IMR-90 (cell line): ENCODE data around the gene LAMTOR3. TPM values are rescaled to one million over a fixed set of nuclear protein-coding genes. Genes with fewer than 3 reads are reported as not detected.
A peak's percentile ranks its signal among the peaks of the same experiment; 100 is the strongest.

Source experiments
- ATAC-seq: fragments of 200-7000 bp; cut with Tn5 transposase; 2 replicates; pipeline ENCODE4 v1.9.1; 2020; ENCODE audit warnings: low read depth, mild to moderate bottlenecking, moderate library complexity
- BruUV-seq: library from RNA; stranded (reverse); fragments of 400-500 nt; replicated peaks from 2 replicates; lab custom pipeline; 2021; lab: Mats Ljungman, UMichigan
- CTCF ChIA-PET: fragments of 300-600 bp; formaldehyde crosslinking; extraction: SDS; loops from one replicate; lab custom pipeline; 2021; ENCODE audit warnings: antibody characterized with exemption; lab: Yijun Ruan, JAX
- POLR2A ChIA-PET: fragments of 300-600 bp; sonication (Branson Sonifier 250); formaldehyde crosslinking; loops from one replicate; lab custom pipeline; 2022; ENCODE audit warnings: antibody characterized with exemption; ENCODE audit not compliant: unreplicated experiment; lab: Charles Lee
- DNase-seq: peaks from one replicate; pipeline ENCODE4 v3.0.0; 2013
- H2AFZ ChIP-seq: replicated peaks from 2 replicates; pipeline ENCODE3; 2013; ENCODE audit warnings: low read length, mild to moderate bottlenecking; ENCODE audit not compliant: poor library complexity
- H2AK5ac ChIP-seq: 2 replicates; pipeline ENCODE4 v1.6.1; 2013; ENCODE audit warnings: low read depth, low read length, inconsistent platforms
- H2AK9ac ChIP-seq: replicated peaks from 2 replicates; pipeline ENCODE3; 2013; ENCODE audit warnings: mild to moderate bottlenecking, low read depth, low read length, moderate library complexity; ENCODE audit not compliant: poor library complexity
- H2BK120ac ChIP-seq: 2 replicates; pipeline ENCODE4 v1.6.1; 2013; ENCODE audit warnings: low read depth, low read length, inconsistent platforms
- H2BK15ac ChIP-seq: 3 replicates; pipeline ENCODE4 v1.6.1; 2013; ENCODE audit warnings: low read depth, low read length, inconsistent platforms
- H2BK20ac ChIP-seq: 2 replicates; pipeline ENCODE4 v1.6.1; 2013; ENCODE audit warnings: low read depth, mild to moderate bottlenecking, inconsistent platforms, low read length, moderate library complexity
- H2BK5ac ChIP-seq: 2 replicates; pipeline ENCODE4 v1.6.1; 2013; ENCODE audit warnings: mild to moderate bottlenecking, low read depth, low read length, inconsistent platforms; ENCODE audit not compliant: poor library complexity, severe bottlenecking
- H3K14ac ChIP-seq: replicated peaks from 2 replicates; pipeline ENCODE4 v1.6.1; 2013; ENCODE audit warnings: low read depth, low read length, inconsistent platforms
- H3K18ac ChIP-seq: 2 replicates; pipeline ENCODE4 v1.6.1; 2013; ENCODE audit warnings: low read depth, low read length, control low read depth
- H3K23ac ChIP-seq: 2 replicates; pipeline ENCODE4 v1.6.1; 2013; ENCODE audit warnings: low read depth, low read length, inconsistent platforms
- H3K27ac ChIP-seq: 2 replicates; pipeline ENCODE4 v1.5.1; 2013; ENCODE audit warnings: mild to moderate bottlenecking, control low read depth, low read length; ENCODE audit not compliant: insufficient read depth
- H3K27me3 ChIP-seq: 2 replicates; pipeline ENCODE4 v1.6.1; 2013; ENCODE audit warnings: low read length; ENCODE audit not compliant: control insufficient read depth, insufficient read depth
- H3K36me3 ChIP-seq: 2 replicates; pipeline ENCODE4 v1.6.1; 2013; ENCODE audit warnings: low read length, mixed read lengths; ENCODE audit not compliant: control insufficient read depth, insufficient read depth
- H3K4ac ChIP-seq: 2 replicates; pipeline ENCODE4 v1.6.1; 2013; ENCODE audit warnings: low read depth, low read length, inconsistent platforms
- H3K4me1 ChIP-seq: 2 replicates; pipeline ENCODE4 v1.6.1; 2013; ENCODE audit warnings: low read length, mixed read lengths; ENCODE audit not compliant: control insufficient read depth, insufficient read depth
- H3K4me2 ChIP-seq: 2 replicates; pipeline ENCODE4 v1.6.1; 2013; ENCODE audit warnings: low read depth, mild to moderate bottlenecking, control low read depth, low read length, moderate library complexity
- H3K4me3 ChIP-seq: 2 replicates; pipeline ENCODE4 v1.5.1; 2013; ENCODE audit warnings: low read depth, mild to moderate bottlenecking, control low read depth, low read length, moderate library complexity; ENCODE audit not compliant: insufficient read depth
- H3K56ac ChIP-seq: 2 replicates; pipeline ENCODE4 v1.6.1; 2013; ENCODE audit warnings: low read length, inconsistent platforms; ENCODE audit not compliant: insufficient read depth; ENCODE audit errors: extremely low read depth
- H3K79me1 ChIP-seq, 2 experiments: 2 replicates each; pipeline ENCODE4 v1.6.1; 2013; ENCODE audit warnings: low read length in 2 of 2, inconsistent platforms in 1 of 2, low read depth in 1 of 2
- H3K9ac ChIP-seq: 2 replicates; pipeline ENCODE4 v1.6.1; 2013; ENCODE audit warnings: low read depth, low read length, control low read depth
- H3K9me1 ChIP-seq: 2 replicates; pipeline ENCODE4 v1.6.1; 2013; ENCODE audit warnings: low read length, inconsistent platforms; ENCODE audit not compliant: insufficient read depth
- H3K9me3 ChIP-seq: 2 replicates; pipeline ENCODE4 v1.6.1; 2013; ENCODE audit warnings: low read length; ENCODE audit not compliant: control insufficient read depth, insufficient read depth
- H4K20me1 ChIP-seq: 2 replicates; pipeline ENCODE4 v1.6.1; 2013; ENCODE audit warnings: low read length, inconsistent platforms; ENCODE audit not compliant: insufficient read depth
- H4K5ac ChIP-seq: 2 replicates; pipeline ENCODE4 v1.6.1; 2013; ENCODE audit warnings: mild to moderate bottlenecking, low read depth, low read length, control low read depth
- H4K8ac ChIP-seq, 2 experiments: 2 replicates each; pipeline ENCODE4 v1.6.1; 2013; ENCODE audit warnings: low read depth in 2 of 2, low read length in 2 of 2, control low read depth in 1 of 2, inconsistent platforms in 1 of 2
- H4K91ac ChIP-seq: 2 replicates; pipeline ENCODE4 v1.6.1; 2013; ENCODE audit warnings: low read depth, low read length, inconsistent platforms; ENCODE audit not compliant: insufficient read depth
- BHLHE40 ChIP-seq: fragments of 150-350 bp; IDR thresholded peaks from 2 replicates; pipeline ENCODE4 v1.6.1; 2016; ENCODE audit warnings: mild to moderate bottlenecking, low read depth, low read length
- CEBPB ChIP-seq: IDR thresholded peaks from 2 replicates; pipeline ENCODE4 v1.6.1; 2012; ENCODE audit warnings: low read depth, low read length, improper control_type of control experiment
- WGBS, 2 experiments: methylation state at CpG; one replicate each; pipeline versions ENCODE4 v1.1.5 to v1.1.7; 2013; ENCODE audit warnings: missing lambda C conversion rate in 2 of 2; ENCODE audit not compliant: insufficient read length in 1 of 2; ENCODE audit errors: extremely low coverage in 2 of 2; 5-methylcytosine and 5-hydroxymethylcytosine counted together
- dilution Hi-C: fragments of 300-500 bp; cut with HindIII; formaldehyde crosslinking; loops from one replicate; pipeline ENCODE4 v1.14.3; 2018; ENCODE audit warnings: low sequenced_read_pairs; ENCODE audit not compliant: unreplicated experiment
- in situ Hi-C: fragments of 300-500 bp; cut with MboI; formaldehyde crosslinking; loops from 3 replicates; pipeline ENCODE4 v1.14.3; 2019; ENCODE audit warnings: low sequenced_read_pairs, inconsistent platforms, mixed read lengths
- intact Hi-C: fragments of 100-400 bp; cut with micrococcal nuclease; formaldehyde crosslinking; loops from 2 replicates; pipeline ENCODE4 v1.10.0; 2022
- polyA plus RNA-seq, 3 experiments: library from polyadenylated mRNA; depleted of rRNA; stranded (reverse); fragments of >200 nt; gene quantifications; 2 replicates each; pipeline ENCODE4 v1.2.3, GENCODE V29; 2012; ENCODE audit warnings: low replicate concordance in 1 of 3
- total RNA-seq: library from RNA; depleted of rRNA; stranded (reverse); fragments of >200 nt; gene quantifications from 2 replicates; pipeline ENCODE4 v1.2.3, GENCODE V29; 2012

LAMTOR3 gene
- total and polyA plus RNA-seq, 2 of the 4 experiments (the other 2 are of a cell fraction): 28.6 to 35.7 TPM

DNA sequence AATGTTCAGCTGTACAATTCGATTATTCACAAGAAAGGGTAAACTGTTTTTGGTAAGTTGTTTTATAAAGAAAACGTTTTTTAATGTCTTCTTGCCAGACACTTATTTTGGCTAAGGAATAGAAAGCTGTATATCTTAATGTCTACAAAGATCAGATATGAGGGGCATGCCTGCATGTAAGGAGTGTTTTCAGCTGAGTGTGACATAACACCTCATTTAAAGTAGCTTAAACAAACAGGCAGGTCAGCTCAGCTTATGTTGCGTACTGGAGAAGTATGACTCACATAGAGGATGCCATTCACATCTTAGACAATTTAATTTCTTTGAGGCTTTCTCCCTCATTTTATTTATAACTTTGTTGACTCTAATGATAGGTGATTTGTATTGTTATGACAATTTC lies 30.4 kb downstream of the LAMTOR3 start:
- Histone ChIP-seq H3K9me3 (no peaks in the 10 kb centered on the region), H4K20me1 (no peaks in the 10 kb centered on the region), H2AFZ (no peak overlapping the region), H3K23ac (no peak overlapping the region), H3K18ac (no peak overlapping the region), H2AK5ac (no peak overlapping the region), H3K4me2 (peak overlapping the region; percentile 44; the same call in 1 of the 2 replicates), H3K4ac (no peak overlapping the region), H3K27ac (no peak overlapping the region), H4K8ac (no peak overlapping the region), H2AK9ac (no peak overlapping the region), H3K9ac (no peak overlapping the region), H3K27me3 (peaks cover 13% of the 10 kb centered on the region), H2BK120ac (no peak overlapping the region), H2BK15ac (no peak overlapping the region), H3K56ac (no peak overlapping the region), H3K9me1 (no peaks in the 10 kb centered on the region), H3K79me1 (no peaks in the 10 kb centered on the region), H4K91ac (no peak overlapping the region), H4K5ac (no peak overlapping the region), H3K4me3 (no peak overlapping the region), H3K4me1 (no peaks in the 10 kb centered on the region), H3K36me3 (no peaks in the 10 kb centered on the region), H2BK5ac (no peak overlapping the region), H2BK20ac (no peak overlapping the region), H3K14ac (no peak overlapping the region)
- WGBS, 2 experiments: no CpG with 5 or more reads among the region's 3 CpGs
- no TSS peak for BruUV-seq
- TF ChIP-seq BHLHE40: peak; percentile 33; the same call in 1 of the 2 replicates
- no peak for TF ChIP-seq CEBPB
- ATAC-seq: peak; percentile 73
- DNase-seq: peak; percentile 57
- POLR2A ChIA-PET: no interaction called here
- dilution Hi-C loops (no loop called here), intact Hi-C loops (no loop called here), in situ Hi-C loops (no loop called here)
- CTCF ChIA-PET: no interaction called here
